Measurements from ENCODE around the gene SSR1.
"Not testable (repeated sequence)": the region's sequence is repeated elsewhere in the genome, so short reads cannot be mapped to it uniquely, and the experiment has no call there.

The SSR1 gene

DNA sequence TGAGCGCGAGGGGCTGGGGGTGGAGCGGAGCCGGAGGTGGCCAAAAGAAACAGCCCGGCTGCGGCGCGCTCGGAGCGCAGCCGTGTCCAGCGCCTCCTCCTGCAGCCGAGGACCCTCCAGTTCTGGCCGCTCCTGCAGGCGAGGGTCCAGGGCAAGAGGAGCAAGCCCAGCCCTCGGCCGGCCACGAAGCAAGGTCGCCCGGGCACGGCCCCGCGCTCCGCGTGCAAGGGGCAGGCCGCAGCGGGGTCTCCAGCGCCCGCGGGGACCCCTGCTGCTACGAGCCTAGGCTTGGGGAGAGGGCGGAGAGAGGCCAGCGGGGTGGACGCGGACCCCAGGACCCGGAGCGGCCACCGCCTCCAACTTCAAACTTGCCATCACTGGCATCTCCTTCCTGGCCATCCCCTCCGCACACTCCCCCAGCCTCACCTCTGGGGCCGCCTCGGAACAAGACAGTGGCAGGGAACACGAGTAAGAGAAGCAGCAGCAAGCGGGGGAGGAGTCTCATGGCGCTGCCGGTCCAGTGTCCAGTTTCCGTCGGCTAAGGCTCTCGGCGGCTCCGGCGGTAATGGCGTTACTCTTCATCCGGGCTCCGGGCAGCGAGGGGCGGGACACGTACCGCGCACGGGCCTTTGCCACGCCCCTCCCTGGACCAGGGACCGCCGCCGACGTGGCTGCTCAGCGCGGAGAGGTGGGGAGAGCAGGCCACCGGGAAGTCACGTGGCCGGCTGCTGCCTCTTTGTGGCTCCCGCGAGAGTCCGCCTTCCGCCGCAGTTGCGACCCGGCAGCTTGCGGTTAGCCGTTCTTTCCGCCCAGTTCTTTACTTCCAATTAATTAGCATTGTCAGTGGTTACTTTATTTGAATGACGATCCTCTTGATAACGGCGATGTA is at the start of gene SSR1:
SSR1 (minus strand) TSS at position 584 of the 889 bp plus-strand sequence; CDS start at position 505, 79 bp downstream.
- peak; percentile 100 for DNase-seq (ENCODE audit: low spot score)

DNA sequence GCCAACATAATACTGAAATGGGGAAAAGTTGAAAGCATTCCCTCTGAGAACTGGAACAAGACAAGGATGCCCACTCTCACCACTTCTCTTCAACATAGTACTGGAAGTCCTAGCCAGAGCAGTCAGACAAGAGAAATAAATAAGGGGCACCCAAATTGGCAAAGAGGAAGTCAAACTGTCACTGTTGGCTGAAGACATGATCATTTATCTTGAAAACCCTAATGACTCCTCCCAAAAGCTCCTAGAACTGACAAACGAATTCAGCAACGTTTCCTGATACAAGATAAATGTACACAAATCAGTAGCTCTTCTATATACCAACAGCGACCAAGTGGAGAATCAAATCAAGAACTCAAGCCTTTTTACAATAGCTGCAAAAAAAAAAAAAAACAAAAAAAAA is 38.9 kb upstream of the SSR1 start:
- not testable (repeated sequence) for DNase-seq (ENCODE audit: low spot score)

DNA sequence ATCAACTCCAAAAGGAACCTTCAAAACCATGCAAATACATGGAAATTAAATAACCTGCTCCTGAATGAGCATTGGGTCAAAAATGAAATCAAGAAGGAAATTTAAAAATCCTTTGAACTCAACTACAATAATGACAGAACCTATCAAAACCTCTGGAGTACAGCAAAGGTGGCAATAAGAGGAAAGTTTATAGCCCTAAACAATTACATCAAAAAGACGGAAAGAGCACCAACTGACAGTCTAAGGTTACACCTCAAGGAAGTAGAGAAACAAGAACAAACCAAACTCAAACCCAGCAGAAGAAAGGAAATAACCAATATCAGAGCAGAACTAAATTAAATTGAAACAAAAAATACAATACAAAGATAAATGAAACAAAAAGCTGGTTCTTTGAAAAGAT is 37.6 kb upstream of the SSR1 start:
- not testable (repeated sequence) for DNase-seq (ENCODE audit: low spot score)

DNA sequence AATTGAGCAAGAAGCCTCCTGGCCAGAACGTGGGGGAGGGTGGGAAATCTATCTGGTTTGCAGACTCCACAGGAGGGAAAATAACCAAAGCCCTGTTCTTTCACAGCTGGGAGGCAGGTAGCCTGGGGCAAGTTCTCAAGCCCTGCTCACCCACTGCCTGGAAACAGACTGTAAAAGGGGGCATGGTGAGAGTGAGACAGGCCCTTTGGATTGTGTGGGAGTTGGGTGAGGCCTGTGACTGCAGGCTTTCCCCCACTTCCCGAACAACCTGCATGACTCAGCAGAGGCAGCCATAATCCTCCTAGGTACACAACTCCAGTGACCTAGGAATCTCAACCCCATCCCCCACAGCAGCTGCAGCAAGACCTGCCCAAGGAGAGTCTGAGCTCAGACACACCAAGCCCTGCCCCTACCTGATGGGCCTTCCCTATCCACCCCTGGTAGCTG is 34.6 kb upstream of the SSR1 start:
- DNase-seq (ENCODE audit: low spot score) = not testable (repeated sequence)

- DNase-seq (ENCODE audit: low spot score) = not testable (repeated sequence)
Measured at GRCh38 chr6:7344773-7345450, 31.9 kb upstream of the SSR1 start.

DNA sequence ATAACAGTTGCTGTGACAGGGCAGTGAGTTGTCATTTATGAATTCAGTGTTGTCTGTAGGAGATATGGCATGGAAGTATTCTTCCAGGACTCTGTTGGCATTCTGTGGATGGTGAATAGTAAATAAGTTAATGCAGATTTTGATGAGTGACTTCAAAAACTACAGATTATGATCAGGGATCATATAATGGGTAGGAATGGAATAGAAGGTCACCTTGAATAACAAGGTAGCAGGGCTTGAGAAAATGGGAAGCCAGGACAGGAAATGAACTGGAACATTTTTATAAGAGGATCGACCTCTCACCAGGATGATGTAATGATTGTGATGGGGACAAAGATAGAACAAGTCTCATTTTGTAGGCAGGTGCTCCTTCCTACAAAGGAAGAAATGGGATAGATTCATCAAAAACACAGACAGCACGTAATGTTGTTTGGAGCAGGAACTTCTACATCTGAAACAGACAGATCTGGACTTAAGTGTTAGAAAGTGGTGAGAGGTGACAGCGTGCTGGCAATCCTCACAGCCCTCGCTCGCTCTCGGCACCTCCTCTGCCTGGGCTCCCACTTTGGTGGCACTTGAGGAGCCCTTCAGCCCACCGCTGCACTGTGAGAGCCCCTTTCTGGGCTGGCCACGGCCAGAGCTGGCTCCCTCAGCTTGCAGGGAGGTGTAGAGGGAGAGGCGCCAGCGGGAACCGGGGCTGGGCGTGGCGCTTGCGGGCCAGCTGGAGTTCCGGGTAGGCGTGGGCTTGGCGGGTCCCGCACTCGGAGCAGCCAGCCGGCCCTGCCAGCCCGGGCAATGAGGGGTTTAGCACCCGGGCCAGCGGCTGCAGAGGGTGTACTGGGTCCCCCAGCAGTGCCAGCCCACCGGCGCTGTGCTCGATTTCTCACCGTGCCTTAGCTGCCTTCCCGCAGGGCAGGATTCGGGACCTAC is 30.8 kb upstream of the SSR1 start:
- DNase-seq (ENCODE audit: low spot score) = no peak

- no peak for DNase-seq (ENCODE audit: low spot score)
Measured at GRCh38 chr6:7341989-7342742, 29.2 kb upstream of the SSR1 start.

DNA sequence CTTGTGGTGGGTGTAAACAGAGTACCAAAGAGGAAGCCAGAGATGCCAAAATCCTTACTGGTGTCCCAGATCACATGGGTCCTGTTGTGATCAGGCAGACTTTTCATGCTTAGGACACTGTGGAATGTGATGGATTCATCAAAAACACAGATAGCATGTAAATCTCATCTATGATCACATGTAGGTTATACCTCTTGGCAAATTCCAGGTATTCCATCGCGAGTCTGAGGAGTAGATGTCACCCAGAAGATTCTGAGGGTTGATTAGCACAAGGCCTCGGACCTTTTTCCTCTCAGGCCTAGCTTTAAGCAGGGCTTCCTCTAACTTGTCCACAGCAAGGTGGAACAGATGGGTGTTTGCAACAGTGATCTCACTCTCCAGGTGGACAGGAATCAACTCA is 28.3 kb upstream of the SSR1 start:
- DNase-seq (ENCODE audit: low spot score) = no peak

DNA sequence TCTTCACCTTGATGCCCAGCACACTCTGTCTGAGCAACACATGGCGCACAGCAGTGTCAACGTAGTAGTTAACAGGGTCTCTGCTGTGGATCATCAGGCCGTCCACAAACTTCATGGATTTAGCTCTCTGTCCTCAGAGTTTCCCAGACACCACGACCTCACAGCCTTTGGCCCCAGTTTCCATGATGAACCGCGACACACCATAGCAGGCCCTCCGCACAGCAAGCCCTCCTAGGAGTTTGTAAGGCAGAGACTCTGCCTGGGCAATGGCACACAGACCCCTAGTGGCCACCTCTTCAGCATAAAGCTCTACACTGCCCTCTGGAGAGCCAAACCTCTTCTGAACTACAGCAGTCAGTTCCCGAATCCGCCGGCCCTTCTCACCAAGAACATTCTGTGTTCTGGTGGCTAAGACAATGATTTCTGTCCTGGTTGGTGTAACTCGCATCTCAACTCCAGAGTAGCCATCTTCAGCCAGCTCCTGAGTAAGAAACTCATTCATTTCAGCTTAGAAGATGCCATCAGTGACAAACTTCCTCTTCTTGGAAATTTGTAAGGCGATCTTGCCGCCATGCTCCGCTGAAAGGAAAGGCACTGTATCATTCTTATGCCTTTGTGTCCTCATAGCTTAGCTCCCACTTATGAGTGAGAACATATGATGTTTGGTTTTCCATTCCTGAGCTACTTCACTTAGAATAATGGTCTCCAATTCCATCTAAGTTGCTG is 26.2 kb upstream of the SSR1 start:
- DNase-seq (ENCODE audit: low spot score) = peak; percentile 63

- DNase-seq (ENCODE audit: low spot score) = no peak
Measured at GRCh38 chr6:7338031-7338430, 25.0 kb upstream of the SSR1 start.

GRCh38 chr6:7335519-7335918 is 22.5 kb upstream of the SSR1 start:
- no peak for DNase-seq (ENCODE audit: low spot score)

DNA sequence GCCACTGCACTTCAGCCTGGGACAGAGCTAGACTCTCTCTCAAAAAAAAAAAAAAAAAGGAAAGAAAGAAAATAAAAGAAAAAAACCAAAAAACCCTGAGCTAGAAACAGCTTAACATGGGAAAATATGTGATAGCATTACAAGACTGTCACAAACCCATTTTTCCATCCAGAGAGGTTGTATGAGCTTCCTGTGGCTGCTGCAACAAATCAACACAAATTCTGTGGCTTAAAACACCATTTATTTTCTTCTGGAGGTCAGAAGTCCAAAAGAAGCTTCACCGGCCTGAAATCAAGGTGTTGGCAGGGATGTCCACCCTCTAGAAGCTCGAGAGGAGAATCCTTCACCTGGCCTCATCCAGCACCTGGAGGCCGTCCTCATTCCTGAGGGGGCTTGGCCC is 21.7 kb upstream of the SSR1 start:
- no peak for DNase-seq (ENCODE audit: low spot score)

GRCh38 chr6:7332090-7332745 is 19.2 kb upstream of the SSR1 start:
- no peak for DNase-seq (ENCODE audit: low spot score)

DNA sequence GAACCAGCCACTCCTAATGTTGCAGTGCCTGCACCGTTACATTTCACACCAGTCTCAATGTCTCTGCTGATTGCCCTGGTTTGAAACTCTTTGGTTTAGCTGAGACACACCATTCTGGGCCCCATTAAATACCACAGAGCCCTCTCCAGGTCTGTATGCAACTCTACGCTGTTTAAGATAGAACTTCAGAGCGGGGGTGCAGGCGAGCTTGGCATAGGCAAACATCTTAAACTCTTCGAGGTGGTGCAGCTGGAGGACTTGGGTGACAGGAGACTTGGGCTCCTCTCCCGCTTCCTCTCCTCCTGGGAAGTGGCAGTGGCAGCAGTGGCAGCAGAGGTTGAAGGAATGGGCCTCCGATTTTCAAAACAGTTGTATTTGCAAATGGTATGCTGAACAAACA is 18.5 kb upstream of the SSR1 start:
- DNase-seq (ENCODE audit: low spot score) = no peak

DNA sequence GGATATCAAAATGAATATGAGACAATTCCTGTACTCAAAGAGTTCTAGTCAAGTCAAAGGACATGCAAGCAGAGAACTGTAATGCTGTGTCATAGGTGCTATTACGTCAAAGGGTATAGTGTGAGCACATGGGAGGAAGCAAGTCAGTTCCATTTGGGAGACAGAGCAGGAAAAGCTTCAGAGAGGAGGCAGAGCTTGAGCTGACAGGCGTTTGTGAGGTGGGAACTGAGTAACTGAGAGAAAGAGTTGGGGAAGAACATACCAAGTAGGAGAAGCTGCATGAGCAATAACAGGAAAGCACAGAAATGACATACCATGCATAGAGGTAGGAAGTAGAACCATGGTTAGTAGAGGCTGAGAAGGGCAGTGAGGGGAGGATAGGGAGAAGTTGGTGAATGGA is 15.2 kb upstream of the SSR1 start:
- DNase-seq (ENCODE audit: low spot score) = no peak

DNA sequence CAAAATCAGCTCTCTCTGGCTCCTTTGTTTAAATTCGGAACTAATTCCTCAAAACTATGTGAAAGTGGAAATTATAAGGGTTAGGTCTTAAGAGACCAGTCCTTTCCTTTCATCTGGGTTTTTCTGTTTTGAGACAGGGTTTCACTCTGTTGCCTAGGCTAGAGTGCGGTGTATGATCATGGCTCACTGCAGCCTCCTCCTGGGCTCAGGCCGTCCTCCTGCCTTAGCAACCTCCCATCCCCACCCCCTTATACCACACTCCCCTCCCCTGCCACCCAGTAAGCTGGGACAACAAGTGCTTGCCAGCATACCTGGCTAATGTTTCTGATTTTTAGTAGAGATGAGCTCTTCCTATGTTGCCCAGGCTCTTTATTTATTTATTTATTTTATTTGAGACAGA is 12.8 kb upstream of the SSR1 start:
- no peak for DNase-seq (ENCODE audit: low spot score)

- DNase-seq (ENCODE audit: low spot score) = no peak
Measured at GRCh38 chr6:7324520-7324919, 11.5 kb upstream of the SSR1 start.

- DNase-seq (ENCODE audit: low spot score) = no peak
Measured at GRCh38 chr6:7323074-7323473, 10.1 kb upstream of the SSR1 start.

DNA sequence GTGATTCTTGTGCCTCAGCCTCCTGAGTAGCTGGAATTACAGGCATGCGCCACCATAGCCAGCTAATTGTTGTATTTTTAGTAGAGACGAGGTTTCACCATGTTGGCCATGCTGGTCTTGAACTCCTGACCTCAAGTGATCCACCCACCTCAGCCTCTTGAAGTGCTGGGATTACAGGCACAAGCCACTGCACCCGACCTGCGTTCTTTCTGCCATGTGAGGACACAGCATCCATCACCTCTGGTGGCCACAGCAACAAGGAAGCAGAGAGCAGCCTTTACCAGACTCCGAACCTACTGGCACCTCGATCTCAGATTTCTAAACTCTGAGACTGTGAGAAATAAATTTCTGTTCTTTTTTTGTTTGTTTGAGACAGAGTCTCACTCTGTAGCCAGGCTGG is 8.9 kb upstream of the SSR1 start:
- not testable (repeated sequence) for DNase-seq (ENCODE audit: low spot score)

DNA sequence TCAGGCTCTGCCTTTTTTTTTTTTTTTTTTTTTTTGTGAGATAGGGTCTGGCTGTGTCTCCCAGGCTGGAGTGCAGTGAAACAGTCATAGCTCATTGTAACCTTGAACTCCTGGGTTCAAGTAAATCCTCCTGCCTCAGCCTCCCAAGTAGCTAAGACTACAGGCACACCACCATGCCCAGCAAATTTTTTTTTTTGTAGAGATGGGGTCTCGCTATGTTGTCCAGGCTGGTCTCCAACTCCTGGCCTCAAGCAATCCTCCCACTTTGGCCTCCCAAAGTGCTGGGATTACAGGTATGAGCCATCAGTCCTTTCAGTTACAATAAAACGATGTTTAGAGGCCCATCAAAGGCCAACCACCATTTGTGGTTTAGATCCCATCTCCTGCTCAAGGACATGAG is 6.4 kb upstream of the SSR1 start:
- DNase-seq (ENCODE audit: low spot score) = not testable (repeated sequence)

Measured in D341Med (cell line).